ELF-1 (cell line): ENCODE results near the gene TNNT3.
"Not testable (repeated sequence)": the region's sequence is repeated elsewhere in the genome, so short reads cannot be mapped to it uniquely, and the experiment has no call there.

Source experiments
- DNase-seq: peaks from one replicate; pipeline ENCODE4 v3.0.0-alpha.2; 2016; ENCODE audit warnings: low read depth, low spot score

The TNNT3 gene

GRCh38 chr11:1919391-1920127, at the start of gene TNNT3:
TSS of gene TNNT3 (plus strand) at chr11:1919703. CDS start at chr11:1922875, 3,172 bp downstream.
- DNase-seq: peak; percentile 58

- no peak for DNase-seq
Measured at GRCh38 chr11:1870326-1870696, 49.2 kb upstream of the TNNT3 start.

- DNase-seq: peak; percentile 24
Measured at GRCh38 chr11:1870721-1871466, 48.6 kb upstream of the TNNT3 start.

GRCh38 chr11:1871531-1871930, 48.0 kb upstream of the TNNT3 start:
- DNase-seq: no peak

- no peak for DNase-seq
Measured at GRCh38 chr11:1872267-1872985, 47.1 kb upstream of the TNNT3 start.

GRCh38 chr11:1873048-1873812, 46.3 kb upstream of the TNNT3 start:
- no peak for DNase-seq

GRCh38 chr11:1873813-1874150, 45.7 kb upstream of the TNNT3 start:
- DNase-seq: not testable (repeated sequence)

- not testable (repeated sequence) for DNase-seq
Measured at GRCh38 chr11:1874441-1875092, 44.9 kb upstream of the TNNT3 start.

GRCh38 chr11:1875093-1875850, 44.2 kb upstream of the TNNT3 start:
- DNase-seq: no peak

- not testable (repeated sequence) for DNase-seq
Measured at GRCh38 chr11:1875851-1876301, 43.6 kb upstream of the TNNT3 start.

GRCh38 chr11:1876361-1877063, 43.0 kb upstream of the TNNT3 start:
- DNase-seq: peak; percentile 77

GRCh38 chr11:1877211-1878136, 42.0 kb upstream of the TNNT3 start:
- DNase-seq: no peak

- no peak for DNase-seq
Measured at GRCh38 chr11:1878137-1879031, 41.1 kb upstream of the TNNT3 start.

- no peak for DNase-seq
Measured at GRCh38 chr11:1879342-1879940, 40.1 kb upstream of the TNNT3 start.

GRCh38 chr11:1879941-1880720, 39.4 kb upstream of the TNNT3 start:
- no peak for DNase-seq

- no peak for DNase-seq
Measured at GRCh38 chr11:1880746-1881441, 38.6 kb upstream of the TNNT3 start.
